HG02623 (cell line): Measurements from ENCODE around the gene PRKCH.

Experiments used
- ATAC-seq: cut with Tn5 transposase; IDR thresholded peaks from one replicate; pipeline ENCODE4 v1.9.1; 2021; ENCODE audit warnings: moderate library complexity; ENCODE audit not compliant: unreplicated experiment

Gene PRKCH

DNA sequence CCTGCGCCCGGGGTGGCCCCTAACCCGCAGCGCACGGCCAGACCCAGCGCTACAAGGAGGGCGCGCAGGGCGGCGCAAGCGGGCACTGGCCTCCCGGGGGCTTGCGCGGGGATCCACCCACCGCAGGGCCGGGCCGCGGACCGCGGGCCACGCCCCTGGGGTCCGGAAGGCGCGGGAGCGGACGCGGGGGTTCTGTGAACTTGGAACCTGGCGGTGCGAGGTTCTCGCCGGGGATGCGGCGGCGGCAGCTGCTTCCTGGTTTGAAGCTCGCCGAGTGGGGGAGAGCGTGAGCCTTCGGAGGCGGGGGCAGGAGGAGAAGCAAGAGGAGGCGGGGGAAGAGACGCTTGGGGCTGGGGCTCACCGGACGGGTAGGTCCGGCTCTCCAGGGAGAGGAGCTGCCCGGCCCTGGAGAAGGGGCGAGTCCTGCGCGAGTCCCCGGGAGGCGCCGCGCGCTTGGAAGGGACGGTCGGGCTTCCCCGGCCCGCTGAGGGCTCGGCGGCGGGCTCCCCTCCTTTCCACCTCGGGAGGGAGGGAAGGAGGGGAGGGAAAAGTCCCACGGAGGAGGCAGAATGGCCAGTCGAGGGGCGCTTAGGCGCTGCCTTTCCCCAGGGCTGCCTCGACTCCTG, at the start of gene PRKCH:
TSS of gene PRKCH (plus strand) at position 195 of the 626 bp plus-strand sequence. CDS start 523 bp downstream, outside the sequence.
- ATAC-seq: peak; percentile 65

DNA sequence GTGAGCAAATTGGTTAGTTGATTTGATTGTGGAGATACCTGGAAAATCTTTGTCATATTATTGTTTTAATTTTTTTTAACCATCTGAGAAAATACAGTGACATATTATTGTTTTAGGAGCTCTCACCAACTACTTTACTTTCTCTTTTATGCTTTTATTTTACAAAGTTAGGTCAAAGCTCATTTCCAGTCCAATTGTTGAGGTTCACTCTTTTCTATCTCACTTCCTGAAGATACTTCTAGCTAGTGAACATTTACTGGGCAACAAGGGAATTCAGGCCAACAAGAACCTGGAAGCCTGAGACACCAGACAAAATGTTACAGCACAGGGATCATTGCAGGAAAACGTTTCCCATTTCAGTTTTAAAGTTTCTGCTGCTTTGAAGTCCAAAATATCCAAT, 44.1 kb upstream of the PRKCH start:
- ATAC-seq: no peak

GRCh38 chr14:61277784-61278183, 43.6 kb upstream of the PRKCH start:
- ATAC-seq: no peak

DNA sequence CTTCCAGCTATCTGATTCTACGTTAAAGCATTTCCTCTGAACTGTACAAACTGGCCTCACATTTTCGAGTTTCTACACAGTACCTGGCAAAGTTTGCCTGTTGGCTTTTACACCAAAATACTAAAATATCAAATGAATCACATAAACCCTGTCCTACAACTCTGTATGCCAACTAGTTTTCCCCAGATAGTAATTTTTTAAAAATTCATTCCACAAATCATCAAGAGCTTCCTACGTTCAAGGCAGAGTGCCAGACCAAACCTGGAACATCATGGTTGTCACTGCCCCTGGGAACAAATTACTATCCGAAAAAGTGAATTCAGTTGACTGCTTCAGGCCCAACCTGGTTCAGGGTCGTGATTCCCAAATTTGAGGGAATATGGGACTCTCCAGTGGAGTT, 42.3 kb upstream of the PRKCH start:
- no peak for ATAC-seq

DNA sequence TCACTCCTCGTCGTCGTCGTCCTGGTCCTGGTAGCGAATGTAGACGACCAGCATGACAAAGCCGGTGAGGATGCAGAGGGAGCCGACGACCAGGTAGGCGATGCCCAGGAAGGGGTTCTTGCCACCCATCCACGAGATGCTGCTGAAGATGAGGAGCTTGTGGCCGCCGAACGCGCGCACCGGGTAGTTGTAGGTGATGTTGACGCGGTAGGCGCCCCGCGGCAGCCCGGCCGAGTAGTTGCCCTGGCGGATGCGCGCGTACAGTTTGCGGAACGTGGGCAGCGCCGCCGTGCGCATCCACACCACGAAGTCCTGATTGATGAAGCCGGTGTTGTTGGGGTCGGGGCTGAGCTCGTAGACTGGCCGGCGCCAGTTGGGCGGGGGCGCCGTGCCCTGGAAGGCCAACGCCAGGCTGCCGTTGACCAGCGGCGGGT, 41.3 kb upstream of the PRKCH start:
- no peak for ATAC-seq

DNA sequence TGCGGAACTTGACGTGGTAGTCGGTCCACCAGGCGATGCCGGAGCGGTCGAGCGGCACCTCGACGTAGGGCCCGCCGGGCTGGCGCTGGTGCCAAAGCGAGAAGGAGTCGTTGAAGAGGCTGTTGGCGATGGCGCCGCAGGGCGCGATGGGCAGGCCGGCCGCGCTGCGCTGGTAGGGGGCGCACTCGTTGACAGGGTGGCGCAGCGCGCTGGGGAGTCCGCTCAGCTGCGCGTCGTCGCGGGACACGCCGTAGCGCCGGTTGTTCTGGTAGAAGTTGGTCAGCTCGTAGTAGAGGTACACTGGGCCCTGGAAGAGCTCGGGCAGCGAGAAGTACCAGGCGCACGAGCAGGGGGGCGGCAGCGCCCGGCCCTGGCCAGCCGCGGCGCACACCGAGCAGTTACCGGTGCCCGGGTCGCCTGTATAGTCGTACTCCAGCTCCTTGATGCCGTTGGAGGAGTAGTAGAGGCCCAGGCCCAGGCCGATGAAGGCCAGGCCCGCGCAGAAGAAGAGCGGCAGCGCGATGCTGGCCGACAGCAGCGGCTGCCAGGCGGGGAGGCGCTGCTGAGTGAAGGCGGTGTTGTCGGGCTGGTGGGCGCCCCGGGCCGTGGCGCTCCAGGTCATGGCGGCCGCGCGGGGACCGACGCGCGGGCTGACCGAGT, 40.7 kb upstream of the PRKCH start:
- ATAC-seq: no peak

DNA sequence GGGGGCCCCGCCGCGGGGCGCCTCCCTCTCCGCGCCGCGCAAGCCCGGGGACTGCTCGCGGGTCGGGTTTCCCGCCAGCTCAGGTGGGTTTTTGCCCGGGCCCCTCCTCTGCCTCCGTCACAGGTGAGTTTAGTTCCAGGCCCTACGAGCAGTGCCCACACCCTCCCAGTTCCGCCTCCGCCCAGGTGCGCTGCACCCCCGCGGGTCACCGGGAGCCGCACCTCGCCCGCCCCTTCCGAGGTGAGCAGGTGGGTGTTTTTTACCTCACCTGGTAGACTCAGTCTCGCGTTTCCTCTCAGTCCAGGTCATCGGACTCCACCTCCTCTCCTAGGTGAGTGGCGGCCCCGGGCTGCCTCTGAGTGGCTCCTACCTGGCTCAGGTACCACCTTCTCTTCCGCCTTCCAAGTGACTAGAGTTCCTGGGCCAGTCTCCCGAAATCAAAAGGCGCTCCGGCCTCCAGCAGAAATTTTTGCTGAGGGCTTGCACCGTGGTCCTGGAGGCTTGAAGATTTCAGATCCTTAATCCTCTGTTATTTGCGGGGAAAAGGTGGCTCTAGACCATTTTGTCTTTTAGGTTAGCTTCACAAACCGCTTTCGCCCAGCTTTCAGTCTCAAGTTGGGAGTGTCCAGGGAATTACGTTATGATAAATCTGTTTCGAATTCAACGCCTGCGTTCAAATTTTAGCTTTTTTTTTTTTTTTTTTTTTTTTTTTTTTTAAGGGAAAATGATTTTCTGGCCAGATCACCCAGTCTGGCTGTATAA, 40.0 kb upstream of the PRKCH start, which contains the start of gene TMEM30B:
TSS of gene TMEM30B (minus strand) at position 153 of the 762 bp plus-strand sequence. CDS start 191 bp downstream, outside the sequence.
- no peak for ATAC-seq

DNA sequence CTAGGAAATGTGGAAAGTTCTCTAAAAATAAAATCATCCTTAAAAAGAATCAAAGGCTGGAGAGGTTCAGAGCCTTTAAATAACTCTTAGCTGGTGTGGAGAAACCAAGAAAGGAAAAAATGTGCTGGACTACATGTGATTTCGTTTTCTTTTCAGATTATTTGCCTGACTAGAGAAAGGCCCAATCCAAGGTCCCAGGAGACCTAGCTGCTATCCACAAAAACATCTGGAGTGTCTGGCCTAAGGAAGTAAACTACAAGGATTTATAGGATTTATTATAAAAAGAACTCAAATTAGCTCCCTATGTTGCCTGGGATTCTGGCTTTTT, 39.5 kb upstream of the PRKCH start:
- no peak for ATAC-seq

- no peak for ATAC-seq
These were observed 38.6 kb upstream of the PRKCH start for GRCh38 chr14:61282746-61283145.

DNA sequence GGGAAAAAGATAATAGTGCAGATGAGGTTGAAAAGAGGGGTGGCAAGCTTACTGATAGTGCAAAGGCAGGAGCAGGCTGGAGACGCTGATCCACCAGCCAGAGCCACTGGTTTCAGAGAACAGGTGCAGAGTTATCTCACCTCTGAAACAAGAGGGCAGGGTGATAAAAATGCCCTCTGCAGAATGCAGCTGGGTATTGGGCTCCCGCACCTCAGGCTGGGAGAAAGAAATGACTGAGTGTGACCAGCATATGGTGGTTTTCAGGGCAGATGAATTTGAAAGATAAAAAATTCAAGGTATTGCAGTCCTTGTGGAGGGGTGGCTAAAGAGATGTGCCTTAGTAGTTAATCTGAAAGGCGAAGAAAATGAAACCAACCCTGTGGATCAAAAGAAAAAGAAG, 37.4 kb upstream of the PRKCH start:
- ATAC-seq: no peak

GRCh38 chr14:61285364-61285763, 36.0 kb upstream of the PRKCH start:
- ATAC-seq: no peak

GRCh38 chr14:61287196-61287595, 34.2 kb upstream of the PRKCH start:
- no peak for ATAC-seq

GRCh38 chr14:61288228-61288627, 33.2 kb upstream of the PRKCH start:
- no peak for ATAC-seq

- no peak for ATAC-seq
These were observed 32.7 kb upstream of the PRKCH start for GRCh38 chr14:61288720-61289119.

DNA sequence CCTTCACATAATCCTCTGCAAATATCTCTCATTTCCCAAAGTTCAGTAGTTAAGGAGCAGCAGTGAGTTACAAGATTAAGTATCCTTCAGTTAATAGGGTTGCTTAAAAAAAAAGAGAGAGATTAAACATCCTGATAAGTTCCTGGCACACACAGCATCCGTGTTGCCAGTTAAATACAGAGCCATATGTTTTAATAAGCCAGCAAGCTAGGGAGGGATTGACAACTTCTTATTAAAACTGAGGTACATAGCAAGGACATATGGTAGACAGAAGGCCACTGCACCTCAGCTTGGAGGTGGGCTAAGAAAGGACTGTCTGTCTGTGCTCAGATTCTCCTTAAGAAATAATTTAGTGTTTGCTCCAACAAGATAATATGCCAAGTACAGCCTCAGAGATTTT, 30.7 kb upstream of the PRKCH start:
- ATAC-seq: no peak

GRCh38 chr14:61296151-61296550, 25.2 kb upstream of the PRKCH start:
- no peak for ATAC-seq

- no peak for ATAC-seq
These were observed 24.5 kb upstream of the PRKCH start for GRCh38 chr14:61296719-61297502.

GRCh38 chr14:61297581-61297980, 23.8 kb upstream of the PRKCH start:
- ATAC-seq: no peak

GRCh38 chr14:61298824-61299223, 22.6 kb upstream of the PRKCH start:
- ATAC-seq: no peak

DNA sequence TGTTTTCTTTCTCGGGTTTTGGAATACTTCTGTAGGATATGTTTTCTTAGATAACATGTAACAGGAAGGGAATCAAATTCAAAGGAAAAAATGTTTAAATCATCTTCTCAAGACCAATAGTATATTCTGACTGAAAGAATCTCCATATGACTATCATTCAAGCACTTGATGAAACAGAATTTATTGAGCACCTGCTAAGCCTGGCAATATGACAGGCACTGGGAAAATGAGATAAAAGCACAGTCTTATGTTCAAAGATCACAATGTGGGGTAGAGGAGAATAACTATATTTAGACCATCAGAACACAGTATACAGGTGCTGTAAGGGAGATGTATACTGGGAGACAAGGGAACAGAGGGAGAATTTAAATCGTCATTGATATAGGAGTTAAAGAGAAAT, 21.2 kb upstream of the PRKCH start:
- no peak for ATAC-seq

DNA sequence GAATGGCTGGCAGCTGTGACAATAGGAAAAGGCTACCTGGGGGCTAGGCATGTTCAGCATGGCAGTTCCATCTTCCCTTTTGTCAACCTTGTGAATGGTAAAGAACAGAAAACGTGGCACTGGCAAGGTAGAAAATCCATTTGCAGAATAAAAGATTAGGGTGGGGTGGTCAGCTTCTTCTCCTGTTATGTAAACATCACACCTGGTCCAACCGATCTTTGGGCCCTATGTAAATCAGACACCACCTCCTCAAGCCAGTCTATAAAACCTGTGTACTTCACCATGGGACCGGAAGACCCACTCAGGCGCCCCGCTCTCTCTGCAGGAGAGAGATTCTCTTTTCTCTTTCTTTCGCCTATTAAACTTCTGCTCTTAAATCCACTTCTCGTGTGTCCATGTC, 20.6 kb upstream of the PRKCH start:
- ATAC-seq: no peak
